K562 (cell line): ENCODE results near the gene IMPG2. TPM values are rescaled to one million over a fixed set of nuclear protein-coding genes. Genes with fewer than 3 reads are reported as not detected.

Experiments used
- FOXA1 ChIP-seq: fragments of 450-650 bp; IDR thresholded peaks from 2 replicates; pipeline ENCODE4 v1.6.1; 2016; ENCODE audit warnings: mild to moderate bottlenecking, borderline replicate concordance
- JUN ChIP-seq, 2 experiments: sonication (generic) in 1 of 2; formaldehyde crosslinking in 1 of 2; IDR thresholded peaks; 2 replicates each; pipeline versions ENCODE4 v1.6.1 to v1.8.0; 2012 to 2022; ENCODE audit warnings: borderline replicate concordance in 2 of 2, mild to moderate bottlenecking in 2 of 2, improper control_type of control experiment in 1 of 2, low read depth in 1 of 2, low read length in 1 of 2, missing genetic modification reagents in 1 of 2
- POLR2B ChIP-seq: fragments of 450-650 bp; IDR thresholded peaks from 2 replicates; pipeline ENCODE4 v1.6.1; 2018; ENCODE audit warnings: low read depth; ENCODE audit not compliant: partially characterized antibody
- RBFOX2 ChIP-seq: fragments of 200-400 bp; formaldehyde crosslinking; IDR thresholded peaks from 2 replicates; pipeline ENCODE4 v1.6.1; 2017; ENCODE audit warnings: low read depth, mild to moderate bottlenecking, low read length, moderate library complexity
- SREBF2 ChIP-seq: sonication (generic); formaldehyde crosslinking; IDR thresholded peaks from 2 replicates; pipeline ENCODE4 v1.4.0; 2020; ENCODE audit warnings: mild to moderate bottlenecking, missing genetic modification reagents
- ZBTB33 ChIP-seq: sonication (generic); formaldehyde crosslinking; IDR thresholded peaks from 2 replicates; pipeline ENCODE4 v1.8.1; 2023; ENCODE audit warnings: mild to moderate bottlenecking, missing genetic modification reagents
- ZNF655 ChIP-seq: fragments of 250-450 bp; sonication (Bioruptor Pico); IDR thresholded peaks from 2 replicates; pipeline ENCODE4 v1.5.0; 2021
- polyA plus RNA-seq, 8 experiments: library from polyadenylated mRNA; depleted of rRNA in 4 of 8; stranded (reverse) in 5 of 8; unstranded in 3 of 8; fragments of >200 nt; fragmentation: Nextera tagmentation in 2 of 8; fragmentation: Illumina TruSeq in 1 of 8; extraction: Ambion mirVana in 2 of 8; extraction: Trizol in 1 of 8; gene quantifications; 2 replicates each; pipeline versions ENCODE4 v1.2.1 to v1.2.3, GENCODE V29; 2011 to 2014; ENCODE audit warnings: inconsistent platforms in 1 of 8, missing spikeins in 1 of 8
- total RNA-seq, 7 experiments: library from RNA; depleted of rRNA in 6 of 7; stranded (reverse); fragments of >200 nt in 6 of 7; fragmentation: Illumina TruSeq in 2 of 7; extraction: Trizol in 2 of 7; gene quantifications; 2 replicates each; pipeline versions ENCODE4 v1.2.1 to v1.2.3, GENCODE V29; 2011 to 2021; ENCODE audit warnings: low replicate concordance in 1 of 7

Gene IMPG2
- total and polyA plus RNA-seq, 9 of the 15 experiments (the other 6 are each of a cell fraction or from before 2014, with no cell fraction given) = 0.04 to 0.36 (median 0.09) TPM

DNA sequence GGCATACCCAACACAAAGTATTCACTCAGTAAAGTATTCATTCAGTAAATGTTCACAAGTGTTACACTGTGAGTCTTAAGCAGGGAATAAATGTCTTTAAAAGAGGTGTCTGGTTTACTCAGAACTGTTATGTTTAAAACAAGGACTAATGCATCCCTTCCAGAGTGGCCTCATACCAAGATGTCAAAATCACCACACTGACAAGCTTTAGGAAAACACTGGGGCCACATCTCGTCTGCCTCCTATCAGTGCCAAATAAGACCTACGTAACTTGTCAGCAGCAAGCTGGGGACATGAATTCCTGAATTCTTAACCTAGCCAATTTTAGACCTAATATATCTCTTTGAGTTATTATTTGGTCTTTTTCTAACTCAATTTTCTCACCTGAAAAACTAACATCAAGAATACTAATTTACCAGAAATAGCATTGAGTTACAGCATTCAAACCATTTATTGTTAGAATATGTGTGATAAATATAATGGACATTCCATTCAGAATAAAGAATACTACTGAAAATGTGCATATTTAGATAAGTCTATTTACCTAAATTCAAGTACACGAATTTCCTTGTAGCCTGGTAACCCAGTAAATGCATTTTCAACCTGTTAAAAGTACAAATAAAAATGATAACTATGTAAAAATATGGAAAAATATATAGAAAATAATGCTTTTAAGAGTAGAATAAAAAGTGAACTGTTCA, 51.3 kb downstream of the IMPG2 start (continued):
- TF ChIP-seq SREBF2 (no peak), JUN (IDR thresholded peaks at IDR 0.05; ENCODE audit: borderline replicate concordance, low read depth, low read length) (no peak), JUN (CRISPR knock-in tag; IDR thresholded peaks at IDR 0.05; ENCODE audit: borderline replicate concordance) (no peak), ZBTB33 (CRISPR knock-in tag) (no peak), RBFOX2 (no peak), FOXA1 (no peak), ZNF655 (CRISPR knock-in tag) (no peak), POLR2B (no peak)
